K562 (cell line): ENCODE measurements around the gene SLC24A4. TPM values are rescaled to one million over a fixed set of nuclear protein-coding genes. Genes with fewer than 3 reads are reported as not detected.

Source experiments
- C11orf30 ChIP-seq: fragments of 450-650 bp; IDR thresholded peaks from 2 replicates; pipeline ENCODE4 v1.6.1; 2016; ENCODE audit warnings: low read depth, mild to moderate bottlenecking
- CREB1 ChIP-seq, 2 experiments: sonication (generic) in 1 of 2; formaldehyde crosslinking in 1 of 2; IDR thresholded peaks; 2 replicates each; pipeline versions ENCODE4 v1.6.1 to v1.8.0; 2012 to 2022; ENCODE audit warnings: inconsistent platforms in 1 of 2, mild to moderate bottlenecking in 1 of 2, missing genetic modification reagents in 1 of 2, moderate library complexity in 1 of 2
- LARP7 ChIP-seq: fragments of 450-650 bp; IDR thresholded peaks from 2 replicates; pipeline ENCODE4 v1.6.1; 2016
- NR2C1 ChIP-seq, 2 experiments: fragments of 450-650 bp; IDR thresholded peaks; 2 replicates each; pipeline ENCODE4 v1.6.1; 2017; ENCODE audit warnings: mild to moderate bottlenecking in 2 of 2, antibody characterized with exemption in 1 of 2, inconsistent platforms in 1 of 2, missing compliant biosample characterization in 1 of 2, missing genetic modification characterization in 1 of 2
- NUFIP1 ChIP-seq: fragments of 450-650 bp; IDR thresholded peaks from 2 replicates; pipeline ENCODE4 v1.6.1; 2018; ENCODE audit not compliant: partially characterized antibody
- RBM22 ChIP-seq: fragments of 200-400 bp; formaldehyde crosslinking; IDR thresholded peaks from 2 replicates; pipeline ENCODE4 v1.6.1; 2018; ENCODE audit warnings: low read length, low read depth; ENCODE audit not compliant: poor library complexity, severe bottlenecking
- ZBTB7A ChIP-seq: IDR thresholded peaks from 2 replicates; pipeline ENCODE4 v1.6.1; 2011; ENCODE audit warnings: low read depth, mild to moderate bottlenecking, low read length, moderate library complexity, borderline replicate concordance; ENCODE audit not compliant: control insufficient read depth
- ZC3H8 ChIP-seq: fragments of 450-650 bp; IDR thresholded peaks from 2 replicates; pipeline ENCODE4 v1.6.1; 2017
- polyA plus RNA-seq, 8 experiments: library from polyadenylated mRNA; depleted of rRNA in 4 of 8; stranded (reverse) in 5 of 8; unstranded in 3 of 8; fragments of >200 nt; fragmentation: Nextera tagmentation in 2 of 8; fragmentation: Illumina TruSeq in 1 of 8; extraction: Ambion mirVana in 2 of 8; extraction: Trizol in 1 of 8; gene quantifications; 2 replicates each; pipeline versions ENCODE4 v1.2.1 to v1.2.3, GENCODE V29; 2011 to 2014; ENCODE audit warnings: inconsistent platforms in 1 of 8, missing spikeins in 1 of 8
- total RNA-seq, 7 experiments: library from RNA; depleted of rRNA in 6 of 7; stranded (reverse); fragments of >200 nt in 6 of 7; fragmentation: Illumina TruSeq in 2 of 7; extraction: Trizol in 2 of 7; gene quantifications; 2 replicates each; pipeline versions ENCODE4 v1.2.1 to v1.2.3, GENCODE V29; 2011 to 2021; ENCODE audit warnings: low replicate concordance in 1 of 7
- TF ChIP-seq, protein P1 (sequence below): fragments of 450-650 bp; formaldehyde crosslinking; IDR thresholded peaks from 2 replicates; pipeline ENCODE4 v1.4.0; 2020; ENCODE audit warnings: mild to moderate bottlenecking, moderate library complexity
- TF ChIP-seq, protein P2 (sequence below): sonication (generic); formaldehyde crosslinking; IDR thresholded peaks from 2 replicates; pipeline ENCODE4 v1.8.0; 2022; ENCODE audit warnings: mild to moderate bottlenecking, missing genetic modification reagents, borderline replicate concordance

SLC24A4 gene
- total and polyA plus RNA-seq, 9 of the 15 experiments (the other 6 are each of a cell fraction or from before 2014, with no cell fraction given), result not detected

DNA sequence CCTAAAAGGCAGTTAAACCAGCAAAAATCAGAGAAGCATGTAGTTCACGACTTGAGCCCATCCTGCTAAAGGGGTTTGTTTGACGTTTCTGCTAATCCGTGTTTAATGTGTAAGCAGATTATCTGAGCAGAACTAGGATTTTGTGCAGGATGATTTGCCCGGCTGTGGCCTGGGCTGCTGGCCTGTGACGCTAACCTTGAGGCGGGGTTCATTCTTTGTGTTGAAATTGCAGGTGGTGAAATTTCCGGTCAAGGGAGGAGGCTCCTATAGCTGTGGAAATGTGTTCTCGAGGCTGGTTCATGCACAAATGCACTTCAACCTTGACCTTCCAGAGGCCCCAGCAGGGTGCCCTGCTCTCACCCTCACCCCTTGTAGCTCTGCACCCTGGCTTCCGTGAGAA is 63.7 kb downstream of the SLC24A4 start (continued):
- TF ChIP-seq ZC3H8, result no peak
- TF ChIP-seq LARP7, result no peak
- no peak for TF ChIP-seq RBM22
- no peak for TF ChIP-seq NUFIP1
- TF ChIP-seq ZBTB7A, result no peak
- no peak for TF ChIP-seq C11orf30
- TF ChIP-seq, protein P1, sequence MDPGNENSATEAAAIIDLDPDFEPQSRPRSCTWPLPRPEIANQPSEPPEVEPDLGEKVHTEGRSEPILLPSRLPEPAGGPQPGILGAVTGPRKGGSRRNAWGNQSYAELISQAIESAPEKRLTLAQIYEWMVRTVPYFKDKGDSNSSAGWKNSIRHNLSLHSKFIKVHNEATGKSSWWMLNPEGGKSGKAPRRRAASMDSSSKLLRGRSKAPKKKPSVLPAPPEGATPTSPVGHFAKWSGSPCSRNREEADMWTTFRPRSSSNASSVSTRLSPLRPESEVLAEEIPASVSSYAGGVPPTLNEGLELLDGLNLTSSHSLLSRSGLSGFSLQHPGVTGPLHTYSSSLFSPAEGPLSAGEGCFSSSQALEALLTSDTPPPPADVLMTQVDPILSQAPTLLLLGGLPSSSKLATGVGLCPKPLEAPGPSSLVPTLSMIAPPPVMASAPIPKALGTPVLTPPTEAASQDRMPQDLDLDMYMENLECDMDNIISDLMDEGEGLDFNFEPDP (CRISPR knock-in tag), result no peak
- no peak for TF ChIP-seq CREB1 (IDR thresholded peaks at IDR 0.05)
- no peak for TF ChIP-seq CREB1 (CRISPR knock-in tag; IDR thresholded peaks at IDR 0.05)
- TF ChIP-seq, protein P2, sequence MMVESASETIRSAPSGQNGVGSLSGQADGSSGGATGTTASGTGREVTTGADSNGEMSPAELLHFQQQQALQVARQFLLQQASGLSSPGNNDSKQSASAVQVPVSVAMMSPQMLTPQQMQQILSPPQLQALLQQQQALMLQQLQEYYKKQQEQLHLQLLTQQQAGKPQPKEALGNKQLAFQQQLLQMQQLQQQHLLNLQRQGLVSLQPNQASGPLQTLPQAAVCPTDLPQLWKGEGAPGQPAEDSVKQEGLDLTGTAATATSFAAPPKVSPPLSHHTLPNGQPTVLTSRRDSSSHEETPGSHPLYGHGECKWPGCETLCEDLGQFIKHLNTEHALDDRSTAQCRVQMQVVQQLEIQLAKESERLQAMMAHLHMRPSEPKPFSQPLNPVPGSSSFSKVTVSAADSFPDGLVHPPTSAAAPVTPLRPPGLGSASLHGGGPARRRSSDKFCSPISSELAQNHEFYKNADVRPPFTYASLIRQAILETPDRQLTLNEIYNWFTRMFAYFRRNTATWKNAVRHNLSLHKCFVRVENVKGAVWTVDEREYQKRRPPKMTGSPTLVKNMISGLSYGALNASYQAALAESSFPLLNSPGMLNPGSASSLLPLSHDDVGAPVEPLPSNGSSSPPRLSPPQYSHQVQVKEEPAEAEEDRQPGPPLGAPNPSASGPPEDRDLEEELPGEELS, result no peak
- TF ChIP-seq NR2C1 (IDR thresholded peaks at IDR 0.05), result no peak
- TF ChIP-seq NR2C1 (tag; IDR thresholded peaks at IDR 0.05), result no peak
- TF ChIP-seq, all 486 proteins: peak for 0
